D721Med (cell line): ENCODE measurements around the gene RUNDC3A.
"Not testable (repeated sequence)": the region's sequence is repeated elsewhere in the genome, so short reads cannot be mapped to it uniquely, and the experiment has no call there.

Experiments used
- DNase-seq: peaks from one replicate; pipeline ENCODE4 v3.0.0; 2011; ENCODE audit warnings: low spot score; ENCODE audit not compliant: insufficient read length
- FAIRE-seq: peaks from 2 replicates; lab custom pipeline; 2011; peaks lifted over from hg19 to GRCh38; lab: Jason Lieb, UNC
- TF ChIP-seq, protein P1 (sequence below): IDR thresholded peaks from 2 replicates; pipeline ENCODE4 v1.5.1; 2012; ENCODE audit warnings: mild to moderate bottlenecking, control low read depth; ENCODE audit not compliant: insufficient read depth; ENCODE audit errors: missing control alignments

RUNDC3A gene

DNA sequence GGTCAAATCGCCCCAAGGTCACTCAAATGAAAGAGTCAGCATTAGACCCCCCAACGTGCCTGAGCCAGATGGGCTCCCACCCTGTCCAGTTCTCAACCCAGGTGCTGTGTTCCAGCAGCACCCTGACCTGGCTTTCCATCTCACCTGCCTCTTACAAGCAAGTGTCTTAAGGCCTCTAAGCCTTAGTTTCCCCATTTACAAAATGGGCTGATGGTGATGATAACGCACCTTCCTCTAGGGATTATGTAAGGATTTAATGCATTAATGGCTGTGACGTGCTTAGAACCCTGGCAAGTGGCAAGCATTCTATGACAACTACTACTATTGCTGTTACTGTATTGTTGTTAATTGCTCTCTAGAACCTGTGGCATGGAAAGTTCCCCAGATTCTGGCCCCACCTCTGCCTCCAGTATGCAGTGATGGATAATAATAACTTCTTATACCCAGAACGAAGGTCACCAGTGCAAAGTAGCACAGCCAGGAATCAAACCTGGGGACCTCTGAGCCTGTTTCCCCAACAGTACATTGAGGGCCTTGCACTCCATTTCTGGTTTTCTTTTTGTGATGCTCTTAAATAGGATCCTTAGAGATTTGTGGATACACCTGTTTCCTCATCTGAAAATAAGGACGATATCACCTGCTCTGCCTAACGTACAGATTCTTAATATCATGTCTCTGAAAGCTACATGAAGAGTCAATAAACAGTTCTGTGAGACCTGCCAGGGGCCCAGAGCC lies 19.5 kb downstream of the RUNDC3A start:
- TF ChIP-seq, protein P1, sequence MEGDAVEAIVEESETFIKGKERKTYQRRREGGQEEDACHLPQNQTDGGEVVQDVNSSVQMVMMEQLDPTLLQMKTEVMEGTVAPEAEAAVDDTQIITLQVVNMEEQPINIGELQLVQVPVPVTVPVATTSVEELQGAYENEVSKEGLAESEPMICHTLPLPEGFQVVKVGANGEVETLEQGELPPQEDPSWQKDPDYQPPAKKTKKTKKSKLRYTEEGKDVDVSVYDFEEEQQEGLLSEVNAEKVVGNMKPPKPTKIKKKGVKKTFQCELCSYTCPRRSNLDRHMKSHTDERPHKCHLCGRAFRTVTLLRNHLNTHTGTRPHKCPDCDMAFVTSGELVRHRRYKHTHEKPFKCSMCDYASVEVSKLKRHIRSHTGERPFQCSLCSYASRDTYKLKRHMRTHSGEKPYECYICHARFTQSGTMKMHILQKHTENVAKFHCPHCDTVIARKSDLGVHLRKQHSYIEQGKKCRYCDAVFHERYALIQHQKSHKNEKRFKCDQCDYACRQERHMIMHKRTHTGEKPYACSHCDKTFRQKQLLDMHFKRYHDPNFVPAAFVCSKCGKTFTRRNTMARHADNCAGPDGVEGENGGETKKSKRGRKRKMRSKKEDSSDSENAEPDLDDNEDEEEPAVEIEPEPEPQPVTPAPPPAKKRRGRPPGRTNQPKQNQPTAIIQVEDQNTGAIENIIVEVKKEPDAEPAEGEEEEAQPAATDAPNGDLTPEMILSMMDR, result no peak
- no peak for FAIRE-seq
- no peak for DNase-seq

DNA sequence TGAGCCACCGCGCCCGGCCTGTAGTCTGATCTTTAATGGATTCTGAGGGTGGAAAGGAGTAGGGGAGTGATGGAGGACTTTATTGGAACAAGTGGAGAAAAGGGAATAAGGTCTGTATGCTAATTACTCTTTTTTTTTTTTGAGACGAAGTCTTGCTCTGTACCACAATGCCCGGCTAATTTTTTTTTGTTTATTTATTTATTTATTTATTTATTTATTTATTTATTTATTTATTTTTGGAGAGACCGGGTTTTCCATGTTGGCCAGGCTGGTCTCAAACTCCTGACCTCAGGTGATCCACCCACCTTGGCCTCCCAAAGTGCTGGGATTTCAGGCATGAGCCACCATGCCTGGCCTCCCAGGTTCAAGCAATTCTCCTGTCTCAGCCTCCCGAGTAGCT lies 21.1 kb downstream of the RUNDC3A start:
- DNase-seq, FAIRE-seq: not testable (repeated sequence)

DNA sequence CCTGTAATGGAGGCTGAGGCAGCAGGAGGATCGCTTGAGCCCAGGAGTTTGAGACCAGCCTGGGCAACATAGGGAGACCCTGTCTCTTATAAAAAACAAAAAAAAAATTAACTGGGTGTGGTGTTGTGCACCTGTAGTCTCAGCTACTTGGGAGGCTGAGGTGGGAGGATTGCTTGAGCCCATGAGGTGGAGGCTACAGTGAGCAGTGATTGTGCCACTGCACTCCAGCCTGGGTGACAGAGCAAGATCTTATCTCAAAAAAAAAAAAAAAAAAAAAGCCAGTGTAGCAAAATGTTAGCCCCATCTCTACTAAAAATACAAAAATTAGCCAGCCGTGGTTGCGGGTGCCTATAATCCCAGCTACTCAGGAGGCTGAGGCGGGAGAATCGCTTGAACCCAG lies 21.9 kb downstream of the RUNDC3A start:
- not testable (repeated sequence) for FAIRE-seq, DNase-seq

DNA sequence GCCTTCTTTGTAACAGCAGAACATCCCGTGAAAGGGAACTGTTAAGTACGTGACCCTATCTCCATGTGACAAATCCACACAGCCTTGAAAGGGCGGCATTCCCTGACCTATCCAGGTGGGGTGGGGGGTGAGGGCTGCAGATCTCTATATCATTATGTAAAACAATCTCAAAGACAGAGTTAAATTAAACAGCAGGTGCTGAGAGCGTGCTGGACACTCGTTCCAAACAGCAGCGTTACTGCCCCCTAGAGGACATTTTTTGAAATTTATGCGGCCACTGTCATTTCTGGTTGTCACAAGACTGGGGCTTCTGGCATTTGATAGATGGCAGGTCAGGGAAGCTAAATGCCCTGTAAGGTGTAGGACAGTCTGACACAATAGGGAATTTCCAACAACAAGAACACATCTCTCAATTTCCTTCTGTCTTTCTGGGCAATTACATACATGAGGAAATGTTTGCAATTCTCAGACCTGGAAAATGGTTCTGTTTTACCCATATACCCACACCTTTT lies 22.9 kb downstream of the RUNDC3A start:
- TF ChIP-seq, protein P1, result peak; percentile 88
- no peak for FAIRE-seq
- DNase-seq, result no peak

DNA sequence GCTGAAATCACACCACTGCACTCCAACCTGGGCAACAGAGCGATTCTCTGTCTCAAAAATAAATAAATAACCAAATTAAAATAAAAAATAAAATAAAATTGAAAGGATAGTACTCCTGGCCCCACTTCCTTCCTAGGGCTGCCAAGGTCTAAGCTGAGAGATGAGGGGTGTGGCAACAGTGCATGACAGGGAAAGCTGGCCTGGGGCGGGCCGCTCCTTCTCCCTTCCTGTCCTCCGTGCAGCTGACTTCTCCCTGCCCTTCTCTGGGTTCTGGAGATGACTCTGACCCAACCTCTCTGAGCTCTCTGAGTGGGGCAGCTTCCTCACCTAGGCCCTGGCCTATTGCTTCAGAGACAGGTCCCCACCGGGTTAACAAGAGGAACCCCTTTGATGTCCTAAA lies 25.0 kb downstream of the RUNDC3A start:
- FAIRE-seq (no peak), DNase-seq (no peak)

DNA sequence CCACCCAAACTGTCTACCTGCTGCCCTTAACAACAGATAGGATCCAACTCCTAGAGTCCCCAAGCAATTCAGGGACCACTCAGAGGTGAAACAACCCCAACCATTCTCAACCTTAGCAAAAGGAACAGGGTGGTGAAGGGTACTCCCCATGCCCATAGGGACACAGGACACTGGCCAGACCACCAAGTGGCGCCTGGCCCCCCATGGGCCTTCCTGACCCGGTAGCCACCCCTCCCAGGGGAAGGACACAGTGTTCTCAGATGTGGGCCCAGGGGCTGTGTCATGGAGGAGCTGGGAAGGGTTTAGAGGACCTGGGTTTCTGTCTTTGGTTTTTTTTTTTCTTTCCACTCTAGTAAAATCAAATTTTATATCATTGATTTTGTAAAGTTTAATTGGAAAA lies 25.9 kb downstream of the RUNDC3A start:
- TF ChIP-seq, protein P1, result no peak
- no peak for FAIRE-seq

More for the DNA sequence above, 25.0 kb downstream of the RUNDC3A start:
- TF ChIP-seq, protein P1, result no peak

DNA sequence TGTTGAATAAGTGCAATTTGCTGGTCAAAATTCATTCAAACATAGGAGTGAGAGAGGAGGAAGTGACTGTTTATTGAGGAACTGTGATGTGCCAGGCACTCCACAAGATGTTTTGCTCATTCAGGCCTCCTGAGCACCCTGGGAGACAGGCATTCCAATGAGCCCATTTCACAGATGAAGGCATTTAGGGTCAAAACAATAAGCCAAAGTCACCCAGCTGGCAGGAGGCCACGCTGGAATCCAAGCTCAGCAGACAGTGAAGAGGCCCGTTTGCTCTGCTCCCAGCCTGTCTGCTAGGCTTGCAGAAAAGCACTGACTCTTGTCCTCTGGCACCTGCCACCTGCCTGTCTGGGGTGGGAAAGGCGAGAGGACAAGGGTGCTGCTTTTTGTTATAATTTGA lies 26.3 kb downstream of the RUNDC3A start:
- TF ChIP-seq, protein P1, result no peak
- DNase-seq (no peak), FAIRE-seq (no peak)

More for the DNA sequence above, 25.9 kb downstream of the RUNDC3A start:
- no peak for DNase-seq

DNA sequence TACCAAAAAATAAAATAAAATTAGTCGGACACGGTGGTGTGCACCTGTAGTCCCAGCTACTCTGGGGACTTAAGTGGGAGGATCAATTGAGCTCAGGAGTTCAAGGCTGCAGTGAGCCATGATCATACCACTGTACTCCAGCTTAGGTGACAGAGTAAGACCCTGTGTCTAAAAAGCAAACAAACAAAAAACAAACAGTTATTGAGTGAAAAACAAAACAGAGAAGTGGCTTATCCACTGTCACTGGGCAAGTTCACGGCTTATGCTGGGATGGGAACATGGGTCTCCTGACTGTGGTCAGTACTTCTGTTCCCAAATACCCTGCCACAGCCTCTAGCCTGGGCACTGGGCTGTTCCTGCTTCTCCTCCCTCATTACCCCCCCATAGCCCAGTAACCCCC lies 27.2 kb downstream of the RUNDC3A start:
- TF ChIP-seq, protein P1, result no peak
- FAIRE-seq, result no peak

More for the DNA sequence above, 27.2 kb downstream of the RUNDC3A start:
- no peak for DNase-seq
